BLaER1 (cell line): ENCODE measurements around the gene GRIN3B.
A peak's percentile ranks its signal among the peaks of the same experiment; 100 is the strongest.

Experiments used
- H3K27ac ChIP-seq: shearing (Covaris generic); formaldehyde crosslinking; 2 replicates; pipeline ENCODE4 v1.8.1; 2022
- H3K27me3 ChIP-seq: shearing (Covaris generic); formaldehyde crosslinking; 2 replicates; pipeline ENCODE4 v1.8.1; 2022
- H3K36me3 ChIP-seq: shearing (Covaris generic); formaldehyde crosslinking; 2 replicates; pipeline ENCODE4 v1.8.1; 2022
- H3K4me1 ChIP-seq: shearing (Covaris generic); formaldehyde crosslinking; 2 replicates; pipeline ENCODE4 v1.8.1; 2022
- H3K4me2 ChIP-seq: shearing (Covaris generic); formaldehyde crosslinking; 2 replicates; pipeline ENCODE4 v1.8.1; 2022
- H3K4me3 ChIP-seq: shearing (Covaris generic); formaldehyde crosslinking; 2 replicates; pipeline ENCODE4 v1.8.1; 2022
- H3K9ac ChIP-seq: shearing (Covaris generic); formaldehyde crosslinking; 2 replicates; pipeline ENCODE4 v1.8.1; 2022
- H3K9me3 ChIP-seq: shearing (Covaris generic); formaldehyde crosslinking; 2 replicates; pipeline ENCODE4 v1.8.1; 2022
- H4K20me1 ChIP-seq: shearing (Covaris generic); formaldehyde crosslinking; 2 replicates; pipeline ENCODE4 v1.8.1; 2022
- Cebpa-rat ChIP-seq: shearing (Covaris generic); IDR thresholded peaks from 2 replicates; pipeline ENCODE4 v1.8.1; 2022

Gene GRIN3B

GRCh38 chr19:1028062-1028926 is 28.1 kb downstream of the GRIN3B start:
- peak overlapping the region; percentile 73 for H3K4me3 ChIP-seq
- H3K4me1 ChIP-seq = peaks cover 32% of the 10 kb centered on the region
- no peak overlapping the region for H3K27ac ChIP-seq
- TF ChIP-seq Cebpa-rat = no peak
- H3K36me3 ChIP-seq = peaks cover 7% of the 10 kb centered on the region; the same call in 1 of the 2 replicates
- peaks cover 43% of the 10 kb centered on the region for H3K27me3 ChIP-seq
- H3K9me3 ChIP-seq = no peaks in the 10 kb centered on the region
- 0 out of 2 replicates have a peak, but pooled peaks cover 11% of the 10 kb centered on the region for H4K20me1 ChIP-seq
- H3K9ac ChIP-seq = no peak overlapping the region
- H3K4me2 ChIP-seq = peak overlapping the region; percentile 99

- Histone ChIP-seq H3K4me3 (no peak overlapping the region), H3K9ac (no peak overlapping the region), H3K4me1 (peaks cover 37% of the 10 kb centered on the region), H3K27me3 (peaks cover 26% of the 10 kb centered on the region), H3K4me2 (no peak overlapping the region), H3K9me3 (no peaks in the 10 kb centered on the region), H3K27ac (no peak overlapping the region), H4K20me1 (0 out of 2 replicates have a peak, but pooled peaks cover 4% of the 10 kb centered on the region), H3K36me3 (peaks cover 7% of the 10 kb centered on the region; the same call in 1 of the 2 replicates)
- TF ChIP-seq Cebpa-rat = no peak
These were observed 32.1 kb downstream of the GRIN3B start for GRCh38 chr19:1032264-1032867.

GRCh38 chr19:1035998-1036621 is 35.9 kb downstream of the GRIN3B start:
- Histone ChIP-seq H3K9me3 (no peaks in the 10 kb centered on the region), H3K4me2 (peak overlapping the region; percentile 95), H4K20me1 (no peaks in the 10 kb centered on the region), H3K4me3 (no peak overlapping the region), H3K27ac (no peak overlapping the region), H3K36me3 (peaks cover 7% of the 10 kb centered on the region; the same call in 1 of the 2 replicates), H3K4me1 (peaks cover 55% of the 10 kb centered on the region), H3K9ac (no peak overlapping the region), H3K27me3 (no peaks in the 10 kb centered on the region)
- TF ChIP-seq Cebpa-rat = no peak

GRCh38 chr19:1037621-1038064 is 37.4 kb downstream of the GRIN3B start:
- H3K27me3 ChIP-seq = no peaks in the 10 kb centered on the region
- peak overlapping the region; percentile 95 for H3K4me2 ChIP-seq
- H3K27ac ChIP-seq = peak overlapping the region; percentile 72
- peaks cover 70% of the 10 kb centered on the region for H3K4me1 ChIP-seq
- peaks cover under 1% of the 10 kb centered on the region; the same call in 1 of the 2 replicates for H3K36me3 ChIP-seq
- H3K9me3 ChIP-seq = no peaks in the 10 kb centered on the region
- no peak for TF ChIP-seq Cebpa-rat
- H3K4me3 ChIP-seq = peak overlapping the region; percentile 57
- peaks cover 11% of the 10 kb centered on the region for H4K20me1 ChIP-seq
- H3K9ac ChIP-seq = peak overlapping the region; percentile 25; the same call in 1 of the 2 replicates

DNA sequence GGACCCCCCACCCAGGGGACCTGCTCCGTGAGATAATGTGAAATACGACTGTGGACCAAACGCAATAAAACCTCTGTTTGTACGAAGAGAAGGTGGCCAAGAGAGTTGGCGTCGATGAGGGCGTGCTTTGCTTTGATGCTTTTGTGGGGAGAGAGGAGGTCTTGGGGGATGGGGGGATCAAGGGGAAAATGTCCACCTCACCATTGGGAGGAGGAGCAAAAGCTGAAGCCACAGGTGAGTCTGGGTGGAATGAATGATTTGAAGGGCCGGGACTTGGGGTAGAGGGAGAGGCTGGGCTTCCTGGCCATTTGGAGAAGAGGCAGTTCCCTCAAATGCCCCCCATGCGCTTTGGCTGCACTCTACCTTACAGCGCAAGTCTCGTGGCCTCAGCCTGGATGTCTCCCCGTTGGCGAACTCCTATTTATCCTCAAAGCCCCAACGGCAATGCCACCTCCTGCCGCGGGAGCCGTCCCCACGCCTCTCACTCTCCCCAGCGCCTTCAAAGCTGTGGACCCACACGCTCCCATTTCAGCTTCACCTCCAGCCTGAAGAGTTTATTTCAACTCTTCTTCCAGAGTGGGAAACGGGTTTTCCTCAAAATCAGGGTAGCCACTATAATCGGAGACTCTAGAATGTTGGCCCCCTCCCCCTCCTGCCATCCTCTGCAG is 38.9 kb downstream of the GRIN3B start:
- peak overlapping the region; percentile 72 for H3K27ac ChIP-seq
- no peak for TF ChIP-seq Cebpa-rat
- no peaks in the 10 kb centered on the region for H3K27me3 ChIP-seq
- H3K4me1 ChIP-seq = peaks cover 85% of the 10 kb centered on the region
- no peaks in the 10 kb centered on the region for H3K36me3 ChIP-seq
- H4K20me1 ChIP-seq = peaks cover 11% of the 10 kb centered on the region
- H3K4me3 ChIP-seq = peak overlapping the region; percentile 67
- H3K9me3 ChIP-seq = no peaks in the 10 kb centered on the region
- peak overlapping the region; percentile 25; the same call in 1 of the 2 replicates for H3K9ac ChIP-seq
- peak overlapping the region; percentile 95 for H3K4me2 ChIP-seq

DNA sequence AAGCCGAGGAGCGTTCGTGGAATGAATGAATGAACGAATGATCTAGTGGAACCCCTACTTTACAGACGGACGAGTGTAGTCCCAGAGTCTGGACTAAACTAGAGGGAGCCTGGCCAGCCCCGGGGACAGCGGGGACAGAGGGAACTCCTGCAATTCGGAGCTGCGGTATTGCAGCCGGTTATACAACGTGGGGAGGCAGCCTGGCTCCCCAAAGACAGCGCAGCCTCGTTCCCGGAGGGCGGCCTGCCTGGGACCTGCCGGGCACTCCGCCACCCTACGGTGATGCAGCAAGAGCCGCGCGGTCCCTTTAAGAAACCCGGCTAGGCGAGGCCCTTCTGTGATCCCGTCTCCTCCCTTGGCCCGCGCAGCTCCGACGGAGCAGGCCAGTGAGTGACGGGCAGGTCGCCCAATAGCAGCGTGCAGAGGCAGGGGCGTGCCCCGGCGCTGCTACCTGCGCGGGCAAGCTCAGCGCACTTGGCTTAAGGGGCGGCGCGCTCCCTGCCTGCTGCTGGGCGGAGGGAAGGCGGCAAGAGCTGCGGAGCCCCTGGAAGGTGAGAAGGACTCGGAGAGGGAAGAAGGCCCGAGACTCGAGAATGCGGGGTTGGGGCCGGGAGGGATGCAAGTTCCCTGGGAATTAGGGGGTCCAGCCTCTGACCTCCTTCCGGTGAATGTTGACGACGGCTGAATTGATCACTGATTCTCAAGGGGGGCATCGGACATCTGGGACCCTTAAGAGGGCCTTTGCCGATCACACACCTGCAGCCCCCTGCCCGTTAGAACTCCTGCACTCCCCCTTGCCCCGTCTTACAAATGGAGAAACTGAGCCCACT is 39.6 kb downstream of the GRIN3B start, which contains the start of gene ABCA7:
ABCA7 (plus strand) TSS at position 462 of the 830 bp plus-strand sequence. CDS start 1,255 bp downstream, outside the sequence.
- no peaks in the 10 kb centered on the region for H3K27me3 ChIP-seq
- peak within 1 kb of the TSS; percentile 67 for H3K4me3 ChIP-seq
- peak within 1 kb of the TSS; percentile 95 for H3K4me2 ChIP-seq
- peaks cover 92% of the 10 kb centered on the region for H3K4me1 ChIP-seq
- H3K27ac ChIP-seq = peak within 1 kb of the TSS; percentile 72; the same call in 1 of the 2 replicates
- H4K20me1 ChIP-seq = peaks cover 11% of the 10 kb centered on the region
- no peak for TF ChIP-seq Cebpa-rat
- peak within 1 kb of the TSS; percentile 61 for H3K9ac ChIP-seq
- no peaks in the 10 kb centered on the region for H3K9me3 ChIP-seq
- H3K36me3 ChIP-seq = no peaks in the 10 kb centered on the region

DNA sequence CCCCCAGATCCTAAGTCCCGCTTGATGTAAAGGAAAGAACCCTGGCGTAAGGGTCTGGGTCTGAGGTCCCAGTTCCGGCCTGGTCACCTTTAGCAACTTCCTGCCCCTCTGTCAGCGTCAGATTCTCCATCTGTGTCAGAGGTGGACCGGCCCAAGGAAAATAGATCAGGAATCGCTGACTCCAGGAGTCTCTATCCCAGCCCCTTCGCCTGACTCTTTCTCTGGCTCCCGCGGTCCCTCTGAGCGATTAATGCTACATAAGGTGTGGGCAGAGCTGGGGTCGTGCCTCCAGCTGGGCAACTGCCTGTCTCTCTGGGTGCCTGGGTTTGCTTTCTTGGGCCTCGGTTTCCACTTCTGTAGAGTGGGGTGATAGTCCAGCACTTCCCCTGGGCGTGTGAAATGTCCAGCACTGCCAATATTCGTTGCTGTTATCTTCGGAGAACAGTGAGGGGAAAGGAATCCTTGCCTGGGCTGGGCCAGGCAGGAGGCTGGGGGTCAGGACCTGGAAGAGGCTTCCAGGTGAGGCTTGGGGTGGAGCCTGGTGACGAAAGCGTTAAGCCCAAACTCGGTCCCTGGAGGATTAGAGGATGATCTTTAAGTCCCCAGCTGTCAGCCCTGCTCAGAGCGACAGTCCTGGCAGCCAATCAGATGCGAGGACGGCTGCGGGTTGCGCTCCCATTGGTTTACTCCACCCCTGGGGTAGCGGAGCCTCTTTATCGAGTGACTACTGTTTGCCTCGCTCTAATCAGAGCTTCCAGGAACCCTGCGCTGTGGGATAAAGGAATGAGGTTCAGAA is 40.5 kb downstream of the GRIN3B start:
- Histone ChIP-seq H3K27ac (no peak overlapping the region), H4K20me1 (peaks cover 11% of the 10 kb centered on the region)

More for the DNA sequence above, 40.5 kb downstream of the GRIN3B start:
- Histone ChIP-seq H3K9ac (peak overlapping the region; percentile 61), H3K4me2 (peak overlapping the region; percentile 95), H3K27me3 (no peaks in the 10 kb centered on the region), H3K4me1 (peaks cover 89% of the 10 kb centered on the region), H3K9me3 (no peaks in the 10 kb centered on the region), H3K4me3 (peak overlapping the region; percentile 67), H3K36me3 (no peaks in the 10 kb centered on the region)
- no peak for TF ChIP-seq Cebpa-rat
